H1 (cell line): ENCODE data around the gene RPS6KA2. TPM values are rescaled to one million over a fixed set of nuclear protein-coding genes. Genes with fewer than 3 reads are reported as not detected.

Experiments used
- POU5F1 ChIP-seq: IDR thresholded peaks from 2 replicates; pipeline ENCODE4 v1.6.1; 2011; ENCODE audit warnings: low read depth, mild to moderate bottlenecking, low read length, moderate library complexity
- polyA plus RNA-seq, 7 experiments: library from polyadenylated mRNA; depleted of rRNA in 3 of 7; stranded (reverse) in 5 of 7; unstranded in 2 of 7; fragments of >200 nt in 5 of 7; fragments of 200-250 nt in 2 of 7; gene quantifications; 1 replicate in 5 of 7; 2 replicates in 1 of 7; 4 replicates in 1 of 7; pipeline versions ENCODE4 v1.2.1 to v1.2.3, GENCODE V29; 2011 to 2013; ENCODE audit warnings: missing spikeins in 2 of 7, mixed read lengths in 2 of 7
- total RNA-seq: library from RNA; stranded (reverse); fragmentation: NEBNext Ultra II Directional; extraction: Animal tissue kit (Norgen Biotek cat#: 25700); gene quantifications from 2 replicates; pipeline ENCODE4 v1.2.1, GENCODE V29; 2021
- TF ChIP-seq, protein P1 (sequence below): fragments of 300-600 bp; sonication (generic); IDR thresholded peaks from 2 replicates; pipeline ENCODE4 v1.7.1; 2012; ENCODE audit warnings: low read length, moderate library complexity, mild to moderate bottlenecking, inconsistent platforms; ENCODE audit not compliant: insufficient replicate concordance
- TF ChIP-seq, protein P2 (sequence below): IDR thresholded peaks from 2 replicates; pipeline ENCODE4 v1.6.1; 2011; ENCODE audit warnings: low read depth, mild to moderate bottlenecking, low read length; ENCODE audit not compliant: insufficient read depth

The RPS6KA2 gene
- total and polyA plus RNA-seq, 2 of the 8 experiments (the other 6 are each of a cell fraction or from before 2014, with no cell fraction given) = 8.8 to 25.7 TPM

DNA sequence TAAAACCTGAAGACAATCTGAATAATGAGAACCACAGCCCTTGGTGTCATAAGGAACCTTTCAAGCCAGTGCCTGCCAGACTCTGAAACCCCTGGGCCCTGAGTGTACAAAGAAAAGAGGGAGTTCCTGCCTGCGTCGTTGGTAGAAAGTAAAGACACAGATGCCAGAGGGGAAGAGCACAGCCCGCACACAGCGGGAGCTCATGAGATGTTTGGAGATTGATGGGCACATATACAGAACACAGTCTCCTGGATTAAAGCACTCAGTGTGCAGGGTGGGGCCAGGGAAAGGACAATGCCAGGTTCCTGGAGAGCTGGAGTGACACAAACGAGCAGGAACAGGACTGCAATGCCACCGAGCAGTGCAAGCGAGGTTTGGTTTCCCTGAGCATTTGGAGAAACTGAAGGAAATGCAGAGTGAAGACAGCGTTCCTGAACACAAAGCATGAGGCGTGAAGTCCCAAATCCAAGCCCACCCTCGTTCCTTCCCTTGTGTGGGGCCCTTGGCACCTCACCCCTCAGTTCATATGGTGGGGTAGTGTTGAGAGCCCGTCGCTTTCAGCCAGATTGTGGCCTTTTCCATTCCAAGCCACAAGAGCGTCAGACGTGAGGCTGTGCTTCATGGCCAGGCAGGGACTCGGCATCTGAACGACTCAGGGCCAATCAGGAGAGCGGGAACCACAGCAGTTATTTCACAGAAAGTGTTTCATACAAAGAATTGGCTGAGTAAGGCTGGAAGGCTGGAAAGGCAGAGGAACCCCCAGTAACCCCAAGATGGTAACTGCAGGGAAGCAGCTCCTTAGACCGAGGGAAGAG, 41.0 kb upstream of the RPS6KA2 start (continued):
- TF ChIP-seq POU5F1 = no peak
- TF ChIP-seq, protein P1, sequence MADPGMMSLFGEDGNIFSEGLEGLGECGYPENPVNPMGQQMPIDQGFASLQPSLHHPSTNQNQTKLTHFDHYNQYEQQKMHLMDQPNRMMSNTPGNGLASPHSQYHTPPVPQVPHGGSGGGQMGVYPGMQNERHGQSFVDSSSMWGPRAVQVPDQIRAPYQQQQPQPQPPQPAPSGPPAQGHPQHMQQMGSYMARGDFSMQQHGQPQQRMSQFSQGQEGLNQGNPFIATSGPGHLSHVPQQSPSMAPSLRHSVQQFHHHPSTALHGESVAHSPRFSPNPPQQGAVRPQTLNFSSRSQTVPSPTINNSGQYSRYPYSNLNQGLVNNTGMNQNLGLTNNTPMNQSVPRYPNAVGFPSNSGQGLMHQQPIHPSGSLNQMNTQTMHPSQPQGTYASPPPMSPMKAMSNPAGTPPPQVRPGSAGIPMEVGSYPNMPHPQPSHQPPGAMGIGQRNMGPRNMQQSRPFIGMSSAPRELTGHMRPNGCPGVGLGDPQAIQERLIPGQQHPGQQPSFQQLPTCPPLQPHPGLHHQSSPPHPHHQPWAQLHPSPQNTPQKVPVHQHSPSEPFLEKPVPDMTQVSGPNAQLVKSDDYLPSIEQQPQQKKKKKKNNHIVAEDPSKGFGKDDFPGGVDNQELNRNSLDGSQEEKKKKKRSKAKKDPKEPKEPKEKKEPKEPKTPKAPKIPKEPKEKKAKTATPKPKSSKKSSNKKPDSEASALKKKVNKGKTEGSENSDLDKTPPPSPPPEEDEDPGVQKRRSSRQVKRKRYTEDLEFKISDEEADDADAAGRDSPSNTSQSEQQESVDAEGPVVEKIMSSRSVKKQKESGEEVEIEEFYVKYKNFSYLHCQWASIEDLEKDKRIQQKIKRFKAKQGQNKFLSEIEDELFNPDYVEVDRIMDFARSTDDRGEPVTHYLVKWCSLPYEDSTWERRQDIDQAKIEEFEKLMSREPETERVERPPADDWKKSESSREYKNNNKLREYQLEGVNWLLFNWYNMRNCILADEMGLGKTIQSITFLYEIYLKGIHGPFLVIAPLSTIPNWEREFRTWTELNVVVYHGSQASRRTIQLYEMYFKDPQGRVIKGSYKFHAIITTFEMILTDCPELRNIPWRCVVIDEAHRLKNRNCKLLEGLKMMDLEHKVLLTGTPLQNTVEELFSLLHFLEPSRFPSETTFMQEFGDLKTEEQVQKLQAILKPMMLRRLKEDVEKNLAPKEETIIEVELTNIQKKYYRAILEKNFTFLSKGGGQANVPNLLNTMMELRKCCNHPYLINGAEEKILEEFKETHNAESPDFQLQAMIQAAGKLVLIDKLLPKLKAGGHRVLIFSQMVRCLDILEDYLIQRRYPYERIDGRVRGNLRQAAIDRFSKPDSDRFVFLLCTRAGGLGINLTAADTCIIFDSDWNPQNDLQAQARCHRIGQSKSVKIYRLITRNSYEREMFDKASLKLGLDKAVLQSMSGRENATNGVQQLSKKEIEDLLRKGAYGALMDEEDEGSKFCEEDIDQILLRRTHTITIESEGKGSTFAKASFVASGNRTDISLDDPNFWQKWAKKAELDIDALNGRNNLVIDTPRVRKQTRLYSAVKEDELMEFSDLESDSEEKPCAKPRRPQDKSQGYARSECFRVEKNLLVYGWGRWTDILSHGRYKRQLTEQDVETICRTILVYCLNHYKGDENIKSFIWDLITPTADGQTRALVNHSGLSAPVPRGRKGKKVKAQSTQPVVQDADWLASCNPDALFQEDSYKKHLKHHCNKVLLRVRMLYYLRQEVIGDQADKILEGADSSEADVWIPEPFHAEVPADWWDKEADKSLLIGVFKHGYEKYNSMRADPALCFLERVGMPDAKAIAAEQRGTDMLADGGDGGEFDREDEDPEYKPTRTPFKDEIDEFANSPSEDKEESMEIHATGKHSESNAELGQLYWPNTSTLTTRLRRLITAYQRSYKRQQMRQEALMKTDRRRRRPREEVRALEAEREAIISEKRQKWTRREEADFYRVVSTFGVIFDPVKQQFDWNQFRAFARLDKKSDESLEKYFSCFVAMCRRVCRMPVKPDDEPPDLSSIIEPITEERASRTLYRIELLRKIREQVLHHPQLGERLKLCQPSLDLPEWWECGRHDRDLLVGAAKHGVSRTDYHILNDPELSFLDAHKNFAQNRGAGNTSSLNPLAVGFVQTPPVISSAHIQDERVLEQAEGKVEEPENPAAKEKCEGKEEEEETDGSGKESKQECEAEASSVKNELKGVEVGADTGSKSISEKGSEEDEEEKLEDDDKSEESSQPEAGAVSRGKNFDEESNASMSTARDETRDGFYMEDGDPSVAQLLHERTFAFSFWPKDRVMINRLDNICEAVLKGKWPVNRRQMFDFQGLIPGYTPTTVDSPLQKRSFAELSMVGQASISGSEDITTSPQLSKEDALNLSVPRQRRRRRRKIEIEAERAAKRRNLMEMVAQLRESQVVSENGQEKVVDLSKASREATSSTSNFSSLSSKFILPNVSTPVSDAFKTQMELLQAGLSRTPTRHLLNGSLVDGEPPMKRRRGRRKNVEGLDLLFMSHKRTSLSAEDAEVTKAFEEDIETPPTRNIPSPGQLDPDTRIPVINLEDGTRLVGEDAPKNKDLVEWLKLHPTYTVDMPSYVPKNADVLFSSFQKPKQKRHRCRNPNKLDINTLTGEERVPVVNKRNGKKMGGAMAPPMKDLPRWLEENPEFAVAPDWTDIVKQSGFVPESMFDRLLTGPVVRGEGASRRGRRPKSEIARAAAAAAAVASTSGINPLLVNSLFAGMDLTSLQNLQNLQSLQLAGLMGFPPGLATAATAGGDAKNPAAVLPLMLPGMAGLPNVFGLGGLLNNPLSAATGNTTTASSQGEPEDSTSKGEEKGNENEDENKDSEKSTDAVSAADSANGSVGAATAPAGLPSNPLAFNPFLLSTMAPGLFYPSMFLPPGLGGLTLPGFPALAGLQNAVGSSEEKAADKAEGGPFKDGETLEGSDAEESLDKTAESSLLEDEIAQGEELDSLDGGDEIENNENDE = no peak
- TF ChIP-seq, protein P2, sequence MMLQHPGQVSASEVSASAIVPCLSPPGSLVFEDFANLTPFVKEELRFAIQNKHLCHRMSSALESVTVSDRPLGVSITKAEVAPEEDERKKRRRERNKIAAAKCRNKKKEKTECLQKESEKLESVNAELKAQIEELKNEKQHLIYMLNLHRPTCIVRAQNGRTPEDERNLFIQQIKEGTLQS = no peak
